BLaER1 (cell line): ENCODE results near the gene JAZF1.
A peak's percentile ranks its signal among the peaks of the same experiment; 100 is the strongest.
"Not testable (repeated sequence)": the region's sequence is repeated elsewhere in the genome, so short reads cannot be mapped to it uniquely, and the experiment has no call there.

Experiments
- H3K27ac ChIP-seq: shearing (Covaris generic); formaldehyde crosslinking; 2 replicates; pipeline ENCODE4 v1.8.1; 2022
- H3K27me3 ChIP-seq: shearing (Covaris generic); formaldehyde crosslinking; 2 replicates; pipeline ENCODE4 v1.8.1; 2022
- H3K36me3 ChIP-seq: shearing (Covaris generic); formaldehyde crosslinking; 2 replicates; pipeline ENCODE4 v1.8.1; 2022
- H3K4me1 ChIP-seq: shearing (Covaris generic); formaldehyde crosslinking; 2 replicates; pipeline ENCODE4 v1.8.1; 2022
- H3K4me2 ChIP-seq: shearing (Covaris generic); formaldehyde crosslinking; 2 replicates; pipeline ENCODE4 v1.8.1; 2022
- H3K4me3 ChIP-seq: shearing (Covaris generic); formaldehyde crosslinking; 2 replicates; pipeline ENCODE4 v1.8.1; 2022
- H3K9ac ChIP-seq: shearing (Covaris generic); formaldehyde crosslinking; 2 replicates; pipeline ENCODE4 v1.8.1; 2022
- H3K9me3 ChIP-seq: shearing (Covaris generic); formaldehyde crosslinking; 2 replicates; pipeline ENCODE4 v1.8.1; 2022
- H4K20me1 ChIP-seq: shearing (Covaris generic); formaldehyde crosslinking; 2 replicates; pipeline ENCODE4 v1.8.1; 2022
- Cebpa-rat ChIP-seq: shearing (Covaris generic); IDR thresholded peaks from 2 replicates; pipeline ENCODE4 v1.8.1; 2022

Gene JAZF1

GRCh38 chr7:27890205-27890849, 290.3 kb downstream of the JAZF1 start:
- TF ChIP-seq Cebpa-rat, result no peak
- Histone ChIP-seq H4K20me1 (no peaks in the 10 kb centered on the region), H3K4me1 (peaks cover 5% of the 10 kb centered on the region), H3K4me2 (no peak overlapping the region), H3K9ac (no peak overlapping the region), H3K4me3 (no peak overlapping the region), H3K27me3 (no peaks in the 10 kb centered on the region), H3K27ac (no peak overlapping the region), H3K36me3 (peaks cover 10% of the 10 kb centered on the region; the same call in 1 of the 2 replicates), H3K9me3 (no peaks in the 10 kb centered on the region)

- Histone ChIP-seq H3K9ac (no peak overlapping the region), H3K27ac (no peak overlapping the region), H4K20me1 (no peaks in the 10 kb centered on the region), H3K4me1 (no peaks in the 10 kb centered on the region), H3K4me3 (no peak overlapping the region), H3K9me3 (no peaks in the 10 kb centered on the region), H3K36me3 (peaks cover 10% of the 10 kb centered on the region; the same call in 1 of the 2 replicates), H3K4me2 (no peak overlapping the region), H3K27me3 (no peaks in the 10 kb centered on the region)
- no peak for TF ChIP-seq Cebpa-rat
Observed at GRCh38 chr7:27889800-27890199, 290.8 kb downstream of the JAZF1 start.

- H3K9ac ChIP-seq, result no peak overlapping the region
- no peaks in the 10 kb centered on the region for H3K27me3 ChIP-seq
- no peak for TF ChIP-seq Cebpa-rat
- H3K4me2 ChIP-seq, result no peak overlapping the region
- H3K36me3 ChIP-seq, result peaks cover 6% of the 10 kb centered on the region; the same call in 1 of the 2 replicates
- no peak overlapping the region for H3K27ac ChIP-seq
- H3K4me3 ChIP-seq, result no peak overlapping the region
- no peaks in the 10 kb centered on the region for H3K4me1 ChIP-seq
- no peaks in the 10 kb centered on the region for H3K9me3 ChIP-seq
- H4K20me1 ChIP-seq, result no peaks in the 10 kb centered on the region
Observed at GRCh38 chr7:27888736-27889135, 291.9 kb downstream of the JAZF1 start.

- H3K4me2 ChIP-seq, H3K4me1 ChIP-seq, H3K36me3 ChIP-seq, H4K20me1 ChIP-seq, H3K27ac ChIP-seq, H3K4me3 ChIP-seq, H3K9me3 ChIP-seq, H3K9ac ChIP-seq, H3K27me3 ChIP-seq: not testable (repeated sequence)
Observed at GRCh38 chr7:27886710-27887109, 293.9 kb downstream of the JAZF1 start.

GRCh38 chr7:27885652-27886051, 294.9 kb downstream of the JAZF1 start:
- H3K36me3 ChIP-seq, result no peaks in the 10 kb centered on the region
- no peaks in the 10 kb centered on the region for H3K27me3 ChIP-seq
- H3K9me3 ChIP-seq, result no peaks in the 10 kb centered on the region
- TF ChIP-seq Cebpa-rat, result no peak
- no peak overlapping the region for H3K4me3 ChIP-seq
- H4K20me1 ChIP-seq, result no peaks in the 10 kb centered on the region
- H3K27ac ChIP-seq, result no peak overlapping the region
- no peaks in the 10 kb centered on the region for H3K4me1 ChIP-seq
- H3K9ac ChIP-seq, result no peak overlapping the region
- no peak overlapping the region for H3K4me2 ChIP-seq

- H3K27me3 ChIP-seq, result no peaks in the 10 kb centered on the region
Observed at GRCh38 chr7:27883696-27884095, 296.9 kb downstream of the JAZF1 start.

GRCh38 chr7:27876756-27877155, 303.8 kb downstream of the JAZF1 start:
- H3K4me2 ChIP-seq, result peak overlapping the region; percentile 59
- no peak overlapping the region for H3K27ac ChIP-seq
- H3K36me3 ChIP-seq, result no peaks in the 10 kb centered on the region
- no peak overlapping the region for H3K4me3 ChIP-seq
- H3K9ac ChIP-seq, result no peak overlapping the region
- peaks cover 59% of the 10 kb centered on the region for H3K4me1 ChIP-seq
- no peak for TF ChIP-seq Cebpa-rat
- peaks cover 4% of the 10 kb centered on the region; the same call in 1 of the 2 replicates for H3K9me3 ChIP-seq
- H4K20me1 ChIP-seq, result no peaks in the 10 kb centered on the region
- H3K27me3 ChIP-seq, result no peaks in the 10 kb centered on the region; the same call in 1 of the 2 replicates

More at GRCh38 chr7:27883696-27884095, 296.9 kb downstream of the JAZF1 start:
- Histone ChIP-seq H3K4me3 (no peak overlapping the region), H3K27ac (no peak overlapping the region), H3K4me1 (no peaks in the 10 kb centered on the region), H3K36me3 (no peaks in the 10 kb centered on the region), H3K4me2 (no peak overlapping the region), H3K9me3 (no peaks in the 10 kb centered on the region), H3K9ac (no peak overlapping the region), H4K20me1 (no peaks in the 10 kb centered on the region)
- TF ChIP-seq Cebpa-rat, result no peak

- TF ChIP-seq Cebpa-rat, result no peak
- Histone ChIP-seq H3K4me2 (no peak overlapping the region), H3K4me3 (no peak overlapping the region), H3K27ac (no peak overlapping the region), H4K20me1 (no peaks in the 10 kb centered on the region), H3K36me3 (no peaks in the 10 kb centered on the region), H3K9ac (no peak overlapping the region), H3K4me1 (peaks cover 69% of the 10 kb centered on the region), H3K27me3 (no peaks in the 10 kb centered on the region; the same call in 1 of the 2 replicates), H3K9me3 (peaks cover 4% of the 10 kb centered on the region; the same call in 1 of the 2 replicates)
Observed at GRCh38 chr7:27875832-27876231, 304.8 kb downstream of the JAZF1 start.

- Histone ChIP-seq H3K4me2 (peak overlapping the region; percentile 74), H3K4me1 (peaks cover 76% of the 10 kb centered on the region), H4K20me1 (no peaks in the 10 kb centered on the region), H3K27ac (no peak overlapping the region; the same call in 1 of the 2 replicates), H3K9me3 (peaks cover 4% of the 10 kb centered on the region; the same call in 1 of the 2 replicates), H3K4me3 (no peak overlapping the region), H3K27me3 (no peaks in the 10 kb centered on the region; the same call in 1 of the 2 replicates), H3K9ac (no peak overlapping the region), H3K36me3 (no peaks in the 10 kb centered on the region)
- TF ChIP-seq Cebpa-rat, result no peak
Observed at GRCh38 chr7:27875061-27875460, 305.5 kb downstream of the JAZF1 start.

GRCh38 chr7:27873981-27874957, 306.3 kb downstream of the JAZF1 start:
- Histone ChIP-seq H3K4me3 (no peak overlapping the region), H3K4me2 (peak overlapping the region; percentile 74), H3K4me1 (peaks cover 84% of the 10 kb centered on the region), H3K9ac (peak overlapping the region; percentile 43; the same call in 1 of the 2 replicates), H3K9me3 (peaks cover 4% of the 10 kb centered on the region; the same call in 1 of the 2 replicates), H3K27me3 (no peaks in the 10 kb centered on the region; the same call in 1 of the 2 replicates), H3K36me3 (no peaks in the 10 kb centered on the region), H3K27ac (peak overlapping the region; percentile 68), H4K20me1 (no peaks in the 10 kb centered on the region)
- TF ChIP-seq Cebpa-rat, result no peak
